NCI-H524 treated with DMSO at 0.1 percent for 48 hours (cell line): Measurements from ENCODE around the gene LRFN4.

Experiments used
- DNase-seq: peaks from one replicate; lab custom pipeline; 2025; lab: John Stamatoyannopoulos, UW

Gene LRFN4

GRCh38 chr11:66845143-66845875, 11.6 kb upstream of the LRFN4 start:
- no peak for DNase-seq

- DNase-seq = no peak
These were observed 11.0 kb upstream of the LRFN4 start for GRCh38 chr11:66845876-66846212.

- no peak for DNase-seq
These were observed 10.2 kb upstream of the LRFN4 start for GRCh38 chr11:66846671-66847091.

- DNase-seq = no peak
These were observed 9.2 kb upstream of the LRFN4 start for GRCh38 chr11:66847461-66848232.

- no peak for DNase-seq
These were observed 8.0 kb upstream of the LRFN4 start for GRCh38 chr11:66848671-66849500.

- no peak for DNase-seq
These were observed 7.2 kb upstream of the LRFN4 start for GRCh38 chr11:66849501-66850234.

DNA sequence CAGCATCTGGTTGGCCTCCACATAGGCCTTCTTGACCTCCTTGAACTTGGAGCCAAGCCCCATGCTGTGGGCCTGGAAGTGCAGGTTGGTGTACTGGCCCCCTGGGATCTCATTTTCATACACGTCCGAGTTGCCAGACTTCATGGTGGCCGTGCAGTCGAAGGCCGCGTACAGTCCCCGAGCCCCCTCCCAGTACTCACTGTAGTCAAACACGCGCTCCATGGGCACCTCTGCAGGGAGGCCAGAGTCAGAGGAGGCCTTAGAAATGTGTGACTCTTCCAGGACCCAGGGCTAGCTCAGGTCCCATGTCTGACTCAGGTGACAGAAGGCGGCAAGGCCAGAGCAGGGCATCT, 6.7 kb upstream of the LRFN4 start:
- no peak for DNase-seq

- no peak for DNase-seq
These were observed 6.2 kb upstream of the LRFN4 start for GRCh38 chr11:66850588-66851238.

DNA sequence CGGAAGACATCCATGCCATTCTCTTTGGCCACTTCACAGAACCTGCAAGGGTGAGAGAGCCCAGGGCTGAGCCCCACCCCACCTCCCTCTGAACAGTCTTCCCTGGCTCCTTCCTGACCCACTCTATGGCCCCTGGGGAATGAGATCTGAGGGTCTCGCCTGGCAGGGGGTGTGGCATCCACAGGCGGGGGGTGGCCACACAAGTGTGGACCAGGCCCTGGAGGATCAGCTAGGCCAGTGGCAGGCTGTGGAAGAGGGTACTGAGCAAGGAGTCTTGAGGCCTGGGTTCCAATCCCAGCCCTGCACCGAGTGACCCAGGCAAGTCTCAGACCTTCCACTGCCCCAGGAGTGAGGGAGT, 5.6 kb upstream of the LRFN4 start:
- DNase-seq = no peak

GRCh38 chr11:66851698-66852465, 5.0 kb upstream of the LRFN4 start:
- DNase-seq = no peak

- DNase-seq = no peak
These were observed 4.2 kb upstream of the LRFN4 start for GRCh38 chr11:66852466-66853241.

- DNase-seq = no peak
These were observed 3.3 kb upstream of the LRFN4 start for GRCh38 chr11:66853242-66854229.

GRCh38 chr11:66854231-66854661, 2.6 kb upstream of the LRFN4 start:
- DNase-seq = no peak

DNA sequence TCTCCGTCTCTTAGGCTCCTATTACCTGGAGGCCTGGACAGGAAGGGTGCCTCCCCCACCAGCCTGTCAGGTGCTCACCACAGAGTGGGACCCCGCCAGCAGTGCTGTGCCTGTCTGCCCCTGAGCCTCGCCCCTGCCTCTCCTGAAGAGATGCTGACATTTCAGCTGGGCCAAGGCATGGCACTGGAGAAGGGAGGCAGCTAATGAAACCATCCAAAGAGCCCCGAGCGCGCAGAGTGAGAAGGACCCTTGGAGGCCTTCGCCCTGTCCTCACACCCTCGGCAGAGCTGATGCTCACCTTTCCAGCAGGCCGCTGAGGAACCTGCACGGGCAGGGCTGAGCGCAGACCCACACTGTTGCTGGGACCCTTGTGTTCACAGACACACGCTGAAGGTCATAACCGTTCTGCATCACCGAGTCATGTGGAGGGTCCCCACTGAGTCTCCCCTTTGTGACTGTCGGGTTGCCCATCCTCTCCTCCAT, 2.1 kb upstream of the LRFN4 start:
- no peak for DNase-seq

DNA sequence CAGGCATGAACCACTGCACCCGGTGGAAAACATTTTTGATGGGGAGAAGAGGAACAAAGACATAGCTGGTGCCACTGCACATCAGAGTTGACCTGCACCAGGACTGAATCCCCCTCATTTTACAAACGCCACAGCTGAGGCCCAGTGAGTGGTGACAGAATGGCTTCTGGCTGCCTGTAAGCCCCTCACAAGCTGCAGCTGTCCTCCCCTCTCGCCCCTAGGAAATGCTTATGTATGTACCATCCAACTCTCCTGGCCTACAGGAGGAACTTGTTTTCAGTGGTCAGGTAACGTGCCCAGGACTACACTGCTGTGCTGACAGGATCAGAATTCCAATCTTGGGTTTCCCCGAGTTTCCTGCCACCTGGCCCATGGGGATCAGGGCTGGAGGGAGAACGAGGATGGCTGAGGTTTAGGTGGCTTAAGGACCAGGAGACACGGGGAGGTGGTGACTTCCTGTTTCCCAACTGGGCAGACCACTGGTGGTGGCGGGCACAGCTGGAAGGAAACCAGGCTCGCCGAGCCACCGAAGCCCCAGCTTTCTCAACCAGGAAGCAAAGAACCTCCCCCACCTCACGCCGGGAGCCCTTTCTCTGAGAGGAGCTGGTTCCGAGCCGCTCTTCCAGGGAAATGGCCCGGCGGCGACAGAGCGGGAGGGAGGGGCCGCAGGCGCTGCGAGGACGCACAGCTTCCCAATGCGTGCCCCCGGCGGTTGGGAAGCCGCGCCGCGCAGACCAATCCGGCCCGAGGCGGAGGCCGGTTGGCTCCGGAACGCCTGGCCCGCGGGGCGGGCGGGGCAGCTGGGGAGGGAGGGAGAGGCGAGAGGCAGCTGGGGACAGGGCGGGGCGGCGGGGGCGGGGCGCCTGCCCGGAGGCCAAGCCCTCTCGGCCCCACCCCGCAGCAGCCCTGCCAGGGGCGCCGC, 1.0 kb upstream of the LRFN4 start:
- DNase-seq = peak; percentile 51

DNA sequence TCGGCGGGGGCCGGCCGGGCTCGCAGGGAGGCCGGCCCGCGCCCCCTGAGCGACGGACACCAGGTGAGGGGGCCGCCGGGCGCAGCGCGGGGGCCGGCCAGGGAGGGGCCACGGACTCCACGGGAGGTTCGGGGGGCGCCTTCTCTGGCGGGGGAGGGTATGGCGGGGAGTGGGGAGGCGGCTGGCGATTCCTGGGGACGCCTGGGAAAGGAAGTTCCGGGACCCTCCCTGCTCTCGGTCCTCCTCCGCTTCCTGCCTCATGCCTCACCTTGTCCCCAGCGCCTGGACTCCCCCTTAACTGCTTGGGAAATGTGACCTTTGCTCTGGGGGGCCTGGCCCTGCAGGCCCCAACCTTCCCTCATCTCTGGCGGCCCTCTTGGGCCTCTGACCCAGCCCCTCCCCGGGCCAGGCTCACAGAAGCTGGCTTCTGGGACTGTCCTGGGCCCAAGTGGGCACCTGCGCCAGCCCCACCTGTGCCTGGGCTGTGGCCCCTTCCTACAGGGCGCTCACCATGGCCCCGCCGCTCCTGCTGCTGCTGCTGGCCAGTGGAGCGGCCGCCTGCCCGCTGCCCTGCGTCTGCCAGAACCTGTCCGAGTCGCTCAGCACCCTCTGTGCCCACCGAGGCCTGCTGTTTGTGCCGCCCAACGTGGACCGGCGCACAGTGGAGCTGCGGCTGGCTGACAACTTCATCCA, 516 bp downstream of the LRFN4 start:
- DNase-seq = no peak

GRCh38 chr11:66857927-66858185, 992 bp downstream of the LRFN4 start:
- DNase-seq = no peak
